H1 (cell line): Measurements from ENCODE around the gene STAT1.

Experiments
- CHD1 ChIP-seq: IDR thresholded peaks from 2 replicates; pipeline ENCODE4 v1.6.1; 2012; ENCODE audit warnings: low read depth, low read length, improper control_type of control experiment
- CHD2 ChIP-seq: IDR thresholded peaks from 2 replicates; pipeline ENCODE4 v1.6.1; 2012; ENCODE audit warnings: low read length, improper control_type of control experiment
- EP300 ChIP-seq, 2 experiments: IDR thresholded peaks; 1 replicate in 1 of 2; 2 replicates in 1 of 2; pipeline ENCODE4 v1.6.1; 2011 to 2012; ENCODE audit warnings: low read depth in 2 of 2, low read length in 2 of 2, mild to moderate bottlenecking in 2 of 2, borderline replicate concordance in 1 of 2, inconsistent platforms in 1 of 2, moderate library complexity in 1 of 2
- EZH2 ChIP-seq: fragments of 200-600 bp; sonication (generic); IDR thresholded peaks from 2 replicates; pipeline ENCODE4 v1.7.1; 2012; ENCODE audit warnings: low read depth, mild to moderate bottlenecking, moderate library complexity, low read length, inconsistent platforms; ENCODE audit not compliant: severe bottlenecking
- FOSL1 ChIP-seq: IDR thresholded peaks from 2 replicates; pipeline ENCODE4 v1.6.1; 2011; ENCODE audit warnings: mild to moderate bottlenecking, low read depth, low read length, moderate library complexity; ENCODE audit not compliant: insufficient read depth
- GTF2F1 ChIP-seq: IDR thresholded peaks from 2 replicates; pipeline ENCODE4 v1.6.1; 2012; ENCODE audit warnings: low read depth, low read length, improper control_type of control experiment, borderline replicate concordance
- POLR2A ChIP-seq, 2 experiments: IDR thresholded peaks; 1 replicate in 1 of 2; 2 replicates in 1 of 2; pipeline ENCODE4 v1.6.1; 2011; ENCODE audit warnings: low read depth in 2 of 2, low read length in 2 of 2, mild to moderate bottlenecking in 2 of 2; ENCODE audit errors: control extremely low read depth in 1 of 2
- POLR2AphosphoS5 ChIP-seq: IDR thresholded peaks from 2 replicates; pipeline ENCODE4 v1.6.1; 2011; ENCODE audit warnings: low read depth, low read length
- RAD21 ChIP-seq, 2 experiments: IDR thresholded peaks in 1 of 2; conservative IDR thresholded peaks in 1 of 2; 2 replicates each; pipeline ENCODE4 v1.6.1; 2011; ENCODE audit warnings: low read depth in 2 of 2, low read length in 2 of 2, improper control_type of control experiment in 1 of 2, inconsistent platforms in 1 of 2, mild to moderate bottlenecking in 1 of 2, moderate library complexity in 1 of 2
- SP2 ChIP-seq: IDR thresholded peaks from 2 replicates; pipeline ENCODE4 v1.6.1; 2012; ENCODE audit warnings: mild to moderate bottlenecking, low read length, inconsistent platforms
- SRF ChIP-seq: IDR thresholded peaks from 2 replicates; pipeline ENCODE4 v1.6.1; 2011; ENCODE audit warnings: mild to moderate bottlenecking, low read depth, low read length, moderate library complexity
- TEAD4 ChIP-seq: IDR thresholded peaks from 2 replicates; pipeline ENCODE4 v1.6.1; 2012; ENCODE audit warnings: low read depth, low read length, inconsistent platforms, mixed read lengths
- TF ChIP-seq, protein P1 (sequence below), 3 experiments: IDR thresholded peaks; 1 replicate in 2 of 3; 2 replicates in 1 of 3; pipeline versions ENCODE4 v1.5.1 to v1.6.1; 2011; ENCODE audit warnings: low read length in 3 of 3, mild to moderate bottlenecking in 3 of 3, inconsistent platforms in 2 of 3, low read depth in 1 of 3, moderate library complexity in 1 of 3; ENCODE audit not compliant: insufficient read depth in 1 of 3; ENCODE audit errors: control extremely low read depth in 1 of 3

DNA sequence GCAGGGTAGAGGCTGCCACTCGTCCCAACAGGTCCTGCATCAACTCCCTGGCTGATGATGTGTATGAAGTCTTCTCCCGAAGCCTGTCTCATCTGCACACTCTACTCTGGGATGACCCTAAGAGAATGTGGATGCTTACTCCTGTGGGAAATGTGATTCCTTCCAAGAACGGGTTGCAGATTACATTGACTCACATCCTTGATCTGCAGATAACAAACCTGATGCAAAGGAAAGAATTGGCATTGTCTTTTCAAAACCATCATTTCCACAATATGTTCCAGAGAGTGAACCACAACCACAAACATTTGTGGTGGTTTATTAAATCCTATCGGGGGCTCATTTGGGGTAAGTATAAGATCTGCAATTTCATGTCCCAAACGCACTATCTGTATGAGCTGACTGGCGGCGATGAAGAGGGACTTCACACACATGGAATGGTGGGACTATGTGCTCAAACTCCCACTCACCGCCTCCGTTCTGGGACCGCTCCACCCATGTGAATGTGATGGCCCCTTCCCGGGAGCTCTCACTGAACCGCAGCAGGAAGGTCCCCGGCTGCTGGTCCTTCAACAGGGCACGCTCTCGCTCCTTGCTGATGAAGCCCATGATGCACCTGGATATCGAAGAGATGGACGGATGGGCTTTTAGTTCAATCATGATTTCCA lies 35.5 kb downstream of the STAT1 start:
- TF ChIP-seq POLR2AphosphoS5, result no peak
- no peak for TF ChIP-seq GTF2F1
- TF ChIP-seq EP300 (IDR thresholded peaks at IDR 0.05; ENCODE audit: borderline replicate concordance in 1 of 2, low read depth in 2 of 2, low read length in 2 of 2), result no peak
- TF ChIP-seq POLR2A (IDR thresholded peaks at IDR 0.05; ENCODE audit: control extremely low read depth in 1 of 2, low read depth in 2 of 2, low read length in 2 of 2), result no peak
- TF ChIP-seq CHD2, result no peak
- TF ChIP-seq, protein P1, sequence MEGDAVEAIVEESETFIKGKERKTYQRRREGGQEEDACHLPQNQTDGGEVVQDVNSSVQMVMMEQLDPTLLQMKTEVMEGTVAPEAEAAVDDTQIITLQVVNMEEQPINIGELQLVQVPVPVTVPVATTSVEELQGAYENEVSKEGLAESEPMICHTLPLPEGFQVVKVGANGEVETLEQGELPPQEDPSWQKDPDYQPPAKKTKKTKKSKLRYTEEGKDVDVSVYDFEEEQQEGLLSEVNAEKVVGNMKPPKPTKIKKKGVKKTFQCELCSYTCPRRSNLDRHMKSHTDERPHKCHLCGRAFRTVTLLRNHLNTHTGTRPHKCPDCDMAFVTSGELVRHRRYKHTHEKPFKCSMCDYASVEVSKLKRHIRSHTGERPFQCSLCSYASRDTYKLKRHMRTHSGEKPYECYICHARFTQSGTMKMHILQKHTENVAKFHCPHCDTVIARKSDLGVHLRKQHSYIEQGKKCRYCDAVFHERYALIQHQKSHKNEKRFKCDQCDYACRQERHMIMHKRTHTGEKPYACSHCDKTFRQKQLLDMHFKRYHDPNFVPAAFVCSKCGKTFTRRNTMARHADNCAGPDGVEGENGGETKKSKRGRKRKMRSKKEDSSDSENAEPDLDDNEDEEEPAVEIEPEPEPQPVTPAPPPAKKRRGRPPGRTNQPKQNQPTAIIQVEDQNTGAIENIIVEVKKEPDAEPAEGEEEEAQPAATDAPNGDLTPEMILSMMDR (IDR thresholded peaks at IDR 0.05; ENCODE audit: control extremely low read depth in 1 of 3, insufficient read depth in 1 of 3, low read depth in 1 of 3, low read length in 3 of 3), result no peak
- no peak for TF ChIP-seq SRF
- no peak for TF ChIP-seq SP2
- no peak for TF ChIP-seq EZH2
- no peak for TF ChIP-seq RAD21 (IDR thresholded peaks at IDR 0.05 in 1 of 2, conservative IDR thresholded peaks at IDR 0.05 in 1 of 2; ENCODE audit: low read depth in 2 of 2, low read length in 2 of 2)
- TF ChIP-seq FOSL1, result no peak
- TF ChIP-seq TEAD4, result no peak
- no peak for TF ChIP-seq CHD1
